ENCODE data around the gene DUS2. TPM values are rescaled to one million over a fixed set of nuclear protein-coding genes. Genes with fewer than 3 reads are reported as not detected.

DUS2 gene
- total RNA-seq, 1 experiment from 2014 or later: 12.1 TPM

DNA sequence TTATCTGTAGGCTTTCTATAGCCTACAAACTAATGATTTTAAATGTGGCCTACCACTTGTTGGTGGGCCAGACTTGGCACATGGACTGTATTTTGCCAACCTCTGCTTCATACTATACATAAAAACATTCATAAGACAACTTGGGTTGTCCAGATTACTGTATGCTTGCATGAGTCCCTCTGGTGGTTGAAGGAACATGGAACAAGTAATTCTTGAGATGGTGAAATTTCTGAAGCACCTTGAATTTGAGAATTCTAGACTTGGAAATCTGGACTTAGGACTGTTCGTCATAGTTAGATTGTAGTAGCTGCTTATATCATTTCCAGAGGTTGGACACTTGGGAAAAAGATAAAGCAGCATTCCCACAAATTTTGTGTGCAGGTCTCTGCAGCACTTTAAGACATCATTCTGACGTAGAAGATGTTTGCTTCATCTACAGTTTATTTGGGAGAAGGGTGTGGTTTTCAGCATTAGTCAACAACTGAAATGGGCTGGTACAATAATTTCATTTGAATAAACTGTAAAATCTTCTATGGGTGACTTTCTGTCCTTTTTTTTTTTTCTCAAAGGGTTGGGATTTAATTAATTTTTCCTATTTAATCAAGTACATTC is 93.3 kb downstream of the DUS2 start:
- no TSS peak for BruUV-seq (replicated peaks)
- intact Hi-C loops (cut with micrococcal nuclease; ENCODE audit: unreplicated experiment): no loop called here

DNA sequence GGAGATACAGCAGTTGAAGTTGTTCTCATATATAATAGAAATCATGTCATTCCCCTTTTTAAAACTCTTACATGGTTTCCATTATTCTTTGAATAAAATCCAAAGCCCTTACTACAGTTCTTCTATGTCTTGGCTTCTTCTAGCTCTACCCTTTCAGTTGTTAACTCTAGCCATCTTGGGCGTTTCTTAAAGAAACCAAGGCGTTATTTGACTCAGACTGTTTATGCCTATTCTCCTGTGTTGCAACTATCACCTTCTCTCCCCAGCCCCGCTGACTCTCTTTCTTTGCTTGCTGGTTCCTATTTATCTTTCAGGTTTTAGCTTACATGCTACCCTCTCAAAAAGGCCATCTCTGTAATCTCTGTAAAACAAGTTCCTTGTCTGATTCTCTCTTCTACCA is 94.8 kb downstream of the DUS2 start:
- in situ Hi-C loops (cut with HindIII; ENCODE audit: low pct_unique_long_range_greater_than_20kb, low sequenced_read_pairs): no loop called here
- POLR2A ChIA-PET: no interaction called here

More for the DNA sequence above, 93.3 kb downstream of the DUS2 start:
- no peak overlapping the region for H3K4me3 ChIP-seq (ENCODE audit: low read depth in 2 of 2, low read length in 2 of 2)
- in situ Hi-C loops (cut with HindIII; ENCODE audit: low pct_unique_long_range_greater_than_20kb, low sequenced_read_pairs): no loop called here
- no peak; the same call in 1 of the 2 replicates for TF ChIP-seq CTCF (IDR thresholded peaks at IDR 0.05)
- TF ChIP-seq SIN3A (IDR thresholded peaks at IDR 0.05; ENCODE audit: borderline replicate concordance, insufficient read depth, low read depth, low read length): no peak
- no peak for TF ChIP-seq REST (IDR thresholded peaks at IDR 0.05; ENCODE audit: insufficient read depth in 1 of 2, low read depth in 2 of 2, low read length in 1 of 2)
- TF ChIP-seq POLR2AphosphoS5 (IDR thresholded peaks at IDR 0.05; ENCODE audit: low read depth, low read length): no peak
- TF ChIP-seq TCF7L2 (IDR thresholded peaks at IDR 0.05; ENCODE audit: low read depth, low read length): no peak
- CTCF ChIA-PET: no interaction called here
- no peaks in the 10 kb centered on the region for H3K27me3 ChIP-seq (ENCODE audit: control insufficient read depth, insufficient read depth, low read length)
- ATAC-seq (0 out of 2 replicates have a peak, but pooled peaks have one; percentile 56), DNase-seq (ENCODE audit: low read depth, low spot score) (peak; percentile 5)
- POLR2A ChIA-PET: no interaction called here
- H3K36me3 ChIP-seq (ENCODE audit: control insufficient read depth, insufficient read depth, low read length): no peaks in the 10 kb centered on the region
- H3K27ac ChIP-seq (ENCODE audit: low read length): no peak overlapping the region
- H3K4me1 ChIP-seq (ENCODE audit: control insufficient read depth, insufficient read depth, low read length): no peaks in the 10 kb centered on the region
- H3K9me3 ChIP-seq (ENCODE audit: control insufficient read depth, insufficient read depth, low read depth, low read length): no peaks in the 10 kb centered on the region

More for the DNA sequence above, 94.8 kb downstream of the DUS2 start:
- DNase-seq (ENCODE audit: low read depth, low spot score) (no peak), ATAC-seq (no peak)
- H3K27me3 ChIP-seq (ENCODE audit: control insufficient read depth, insufficient read depth, low read length): no peaks in the 10 kb centered on the region
- H3K9me3 ChIP-seq (ENCODE audit: control insufficient read depth, insufficient read depth, low read depth, low read length): no peaks in the 10 kb centered on the region
- H3K4me3 ChIP-seq (ENCODE audit: low read depth in 2 of 2, low read length in 2 of 2): no peak overlapping the region
- no peak overlapping the region for H3K27ac ChIP-seq (ENCODE audit: low read length)
- CTCF ChIA-PET: no interaction called here
- no peaks in the 10 kb centered on the region for H3K4me1 ChIP-seq (ENCODE audit: control insufficient read depth, insufficient read depth, low read length)
- no TSS peak for BruUV-seq (replicated peaks)
- no peaks in the 10 kb centered on the region for H3K36me3 ChIP-seq (ENCODE audit: control insufficient read depth, insufficient read depth, low read length)
- TF ChIP-seq SIN3A (IDR thresholded peaks at IDR 0.05; ENCODE audit: borderline replicate concordance, insufficient read depth, low read depth, low read length) (no peak), CTCF (IDR thresholded peaks at IDR 0.05) (no peak), POLR2AphosphoS5 (IDR thresholded peaks at IDR 0.05; ENCODE audit: low read depth, low read length) (no peak), REST (IDR thresholded peaks at IDR 0.05; ENCODE audit: insufficient read depth in 1 of 2, low read depth in 2 of 2, low read length in 1 of 2) (no peak), TCF7L2 (IDR thresholded peaks at IDR 0.05; ENCODE audit: low read depth, low read length) (no peak)
- intact Hi-C loops (cut with micrococcal nuclease; ENCODE audit: unreplicated experiment): no loop called here

All from Panc1 (cell line).